HCT116 (cell line): ENCODE measurements around the gene BRD7. TPM values are rescaled to one million over a fixed set of nuclear protein-coding genes. Genes with fewer than 3 reads are reported as not detected.

Source experiments
- ATAC-seq: fragments of 200-7000 bp; cut with Tn5 transposase; 2 replicates; pipeline ENCODE4 v1.9.1; 2020; ENCODE audit warnings: mild to moderate bottlenecking, moderate library complexity
- BruUV-seq: library from RNA; stranded (reverse); fragments of 400-500 nt; replicated peaks from 2 replicates; lab custom pipeline; 2021; lab: Mats Ljungman, UMichigan
- CTCF ChIA-PET: fragments of 300-600 bp; sonication (Branson Sonifier 250); formaldehyde crosslinking; loops from one replicate; lab custom pipeline; 2021; ENCODE audit warnings: antibody characterized with exemption; lab: Charles Lee
- POLR2A ChIA-PET: fragments of 300-600, 350-600 bp; sonication (Branson Sonifier 250); formaldehyde crosslinking; loops from one replicate; lab custom pipeline; 2021; ENCODE audit warnings: antibody characterized with exemption; lab: Charles Lee
- RAD21 ChIA-PET, 2 experiments: fragments of 300-600 bp; sonication (Branson Sonifier 250); formaldehyde crosslinking; loops; one replicate each; lab custom pipeline; 2023; ENCODE audit warnings: low total read pairs in 2 of 2; ENCODE audit not compliant: uncharacterized antibody in 2 of 2, unreplicated experiment in 2 of 2, low non-redundant PET in 1 of 2; lab: Charles Lee
- DNase-seq: peaks from one replicate; pipeline ENCODE4 v3.0.0-alpha.2; 2010; ENCODE audit warnings: low read depth, low spot score
- H2AFZ ChIP-seq: fragments of 200-600 bp; shearing (Covaris generic), sonication (generic); 2 replicates; pipeline ENCODE4 v1.6.1; 2017; ENCODE audit warnings: low read depth, mixed run types, mixed read lengths, antibody characterized with exemption, low read length; ENCODE audit not compliant: poor library complexity, severe bottlenecking
- H3K27ac ChIP-seq: 2 replicates; pipeline ENCODE4 v1.5.1; 2012; ENCODE audit warnings: low read depth, low read length
- H3K27me3 ChIP-seq: fragments of 200-600 bp; sonication (generic); 2 replicates; pipeline ENCODE4 v1.6.1; 2016; ENCODE audit warnings: mixed run types, low read length, mixed read lengths; ENCODE audit not compliant: insufficient read depth
- H3K36me3 ChIP-seq, 2 experiments: fragments of 200-500 bp in 1 of 2; fragments of 200-600 bp in 1 of 2; sonication (Bioruptor generic) in 1 of 2; sonication (generic) in 1 of 2; 2 replicates each; pipeline versions ENCODE4 v1.5.1 to v1.6.1; 2014 to 2016; ENCODE audit warnings: low read length in 2 of 2, inconsistent platforms in 1 of 2, mixed read lengths in 1 of 2, mixed run types in 1 of 2; ENCODE audit not compliant: insufficient read depth in 2 of 2, control insufficient read depth in 1 of 2
- H3K4me1 ChIP-seq, 2 experiments: fragments of 200-600 bp in 1 of 2; sonication (generic) in 1 of 2; 2 replicates each; pipeline versions ENCODE4 v1.5.1 to v1.6.1; 2012 to 2017; ENCODE audit warnings: low read length in 2 of 2, inconsistent platforms in 1 of 2, mild to moderate bottlenecking in 1 of 2, mixed read lengths in 1 of 2, mixed run types in 1 of 2, moderate library complexity in 1 of 2; ENCODE audit not compliant: insufficient read depth in 2 of 2, control insufficient read depth in 1 of 2
- H3K4me2 ChIP-seq: fragments of 200-600 bp; sonication (generic); 2 replicates; pipeline ENCODE4 v1.6.1; 2017; ENCODE audit warnings: mixed run types, low read length, mixed read lengths
- H3K4me3 ChIP-seq, 2 experiments: fragments of 200-600 bp in 1 of 2; sonication (generic) in 1 of 2; replicated peaks in 1 of 2; 2 replicates each; pipeline ENCODE4 v1.5.1; 2011 to 2016; ENCODE audit warnings: low read length in 2 of 2, control low read depth in 1 of 2, low read depth in 1 of 2, mild to moderate bottlenecking in 1 of 2, mixed read lengths in 1 of 2, mixed run types in 1 of 2
- H3K79me2 ChIP-seq: fragments of 200-600 bp; sonication (generic); 2 replicates; pipeline ENCODE4 v1.6.1; 2017; ENCODE audit warnings: mild to moderate bottlenecking, mixed run types, low read length, moderate library complexity, mixed read lengths; ENCODE audit not compliant: insufficient read depth
- H3K9ac ChIP-seq: fragments of 200-600 bp; sonication (generic); 2 replicates; pipeline ENCODE4 v1.6.1; 2016; ENCODE audit warnings: low read length, mixed read lengths
- H3K9me2 ChIP-seq: fragments of 200-600 bp; sonication (generic), shearing (Covaris generic); 2 replicates; pipeline ENCODE4 v1.6.1; 2017; ENCODE audit warnings: mixed run types, mild to moderate bottlenecking, moderate library complexity; ENCODE audit not compliant: insufficient read depth
- H3K9me3 ChIP-seq, 2 experiments: fragments of 200-500 bp in 1 of 2; fragments of 200-600 bp in 1 of 2; sonication (Bioruptor generic) in 1 of 2; sonication (generic) in 1 of 2; 2 replicates each; pipeline ENCODE4 v1.6.1; 2014 to 2017; ENCODE audit warnings: low read length in 2 of 2, mixed read lengths in 2 of 2, inconsistent platforms in 1 of 2, low read depth in 1 of 2, mild to moderate bottlenecking in 1 of 2, mixed run types in 1 of 2, moderate library complexity in 1 of 2; ENCODE audit not compliant: control insufficient read depth in 1 of 2, insufficient read depth in 1 of 2
- H4K20me1 ChIP-seq: fragments of 200-600 bp; sonication (generic), shearing (Covaris generic); 2 replicates; pipeline ENCODE4 v1.6.1; 2017; ENCODE audit warnings: mixed run types, mild to moderate bottlenecking, moderate library complexity; ENCODE audit not compliant: insufficient read depth
- EGR1 ChIP-seq: IDR thresholded peaks from 2 replicates; pipeline ENCODE4 v1.6.1; 2012; ENCODE audit warnings: low read depth
- EZH2 ChIP-seq: fragments of 200-600 bp; sonication (generic); IDR thresholded peaks from 2 replicates; pipeline ENCODE4 v1.6.1; 2017; ENCODE audit warnings: antibody characterized with exemption, mixed run types
- FOSL1 ChIP-seq: IDR thresholded peaks from 2 replicates; pipeline ENCODE4 v1.6.1; 2012; ENCODE audit warnings: low read depth
- JUND ChIP-seq: IDR thresholded peaks from 2 replicates; pipeline ENCODE4 v1.6.1; 2012
- POLR2A ChIP-seq: IDR thresholded peaks from 2 replicates; pipeline ENCODE4 v1.7.0; 2011; ENCODE audit warnings: borderline replicate concordance; ENCODE audit not compliant: insufficient read depth, insufficient read length; ENCODE audit errors: extremely low read depth
- SIN3A ChIP-seq: IDR thresholded peaks from 2 replicates; pipeline ENCODE4 v1.6.1; 2012; ENCODE audit warnings: low read depth
- SRF ChIP-seq: IDR thresholded peaks from 2 replicates; pipeline ENCODE4 v1.6.1; 2012; ENCODE audit warnings: low read depth
- TCF7L2 ChIP-seq: IDR thresholded peaks from 2 replicates; pipeline ENCODE4 v1.7.0; 2011; ENCODE audit warnings: borderline replicate concordance, inconsistent platforms; ENCODE audit not compliant: insufficient read depth, insufficient read length; ENCODE audit errors: extremely low read depth
- YY1 ChIP-seq: IDR thresholded peaks from 2 replicates; pipeline ENCODE4 v1.6.1; 2011; ENCODE audit warnings: low read length, low read depth, moderate library complexity, mild to moderate bottlenecking; ENCODE audit not compliant: insufficient replicate concordance; ENCODE audit errors: extremely low read depth
- ZFX ChIP-seq: fragments of 450-650 bp; IDR thresholded peaks from 2 replicates; pipeline ENCODE4 v1.6.1; 2017
- ZNF274 ChIP-seq: fragments of 200-500 bp; sonication (Bioruptor generic); IDR thresholded peaks from 2 replicates; pipeline ENCODE4 v1.6.1; 2014; ENCODE audit warnings: mild to moderate bottlenecking, low read depth, low read length, inconsistent platforms
- intact Hi-C: fragments of 100-400 bp; cut with micrococcal nuclease; formaldehyde crosslinking; loops from 2 replicates; pipeline ENCODE4 v1.10.0; 2022
- total RNA-seq: library from RNA; stranded (reverse); gene quantifications from one replicate; pipeline ENCODE4 v1.2.1, GENCODE V29; 2021; ENCODE audit not compliant: unreplicated experiment
- TF ChIP-seq, protein P1 (sequence below), 3 experiments: fragments of 200-600 bp in 1 of 3; sonication (generic) in 1 of 3; IDR thresholded peaks in 2 of 3; conservative IDR thresholded peaks in 1 of 3; 2 replicates each; pipeline ENCODE4 v1.5.1; 2012 to 2017; ENCODE audit warnings: low read depth in 2 of 3, low read length in 2 of 3, antibody characterized with exemption in 1 of 3, borderline replicate concordance in 1 of 3, control low read depth in 1 of 3, mild to moderate bottlenecking in 1 of 3, mixed read lengths in 1 of 3, mixed run types in 1 of 3, moderate library complexity in 1 of 3; ENCODE audit not compliant: insufficient read depth in 1 of 3
- TF ChIP-seq, protein P2 (sequence below): IDR thresholded peaks from 2 replicates; pipeline ENCODE4 v1.6.1; 2012; ENCODE audit warnings: low read depth
- TF ChIP-seq, protein P3 (sequence below): IDR thresholded peaks from 2 replicates; pipeline ENCODE4 v1.6.1; 2011; ENCODE audit warnings: mild to moderate bottlenecking, low read length, moderate library complexity; ENCODE audit not compliant: insufficient replicate concordance; ENCODE audit errors: extremely low read depth

BRD7 gene
- total RNA-seq, 1 experiment from 2014 or later: 85.4 TPM

DNA sequence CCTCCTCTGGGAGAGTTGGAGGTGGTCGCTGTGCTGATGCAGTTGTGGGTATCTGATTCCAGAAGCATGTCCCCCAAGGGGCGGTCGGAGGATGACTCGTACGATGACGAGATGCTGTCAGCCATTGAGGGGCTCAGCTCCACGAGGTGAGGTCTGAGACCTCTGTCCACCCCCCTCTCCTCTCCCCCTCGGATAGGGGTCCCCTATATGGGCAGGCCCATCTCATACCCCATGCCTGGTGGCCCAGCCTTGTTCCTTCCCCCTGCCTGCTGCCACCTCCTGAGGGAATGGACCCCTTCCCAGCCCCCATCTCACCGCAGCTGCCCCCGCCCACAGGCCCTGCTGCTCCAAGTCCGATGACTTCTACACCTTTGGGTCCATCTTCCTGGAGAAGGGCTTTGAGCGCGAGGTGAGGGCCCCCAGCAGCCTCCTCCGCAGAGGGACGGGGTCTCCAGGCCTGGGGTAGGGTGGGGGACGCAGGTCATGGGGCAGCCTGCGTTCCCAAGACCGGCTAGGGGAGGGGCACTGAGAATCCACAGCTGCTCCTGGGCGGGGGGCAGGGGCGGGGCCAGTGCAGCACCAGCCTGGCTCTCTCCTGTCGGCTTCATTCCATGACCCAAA, 63.2 kb downstream of the BRD7 start:
- Histone ChIP-seq H2AFZ (no peak overlapping the region), H3K36me3 (no peaks in the 10 kb centered on the region), H3K27me3 (no peaks in the 10 kb centered on the region), H3K4me1 (peaks cover 0 to 13% of the 10 kb centered on the region in 2 experiments; a peak in 2 of 4 replicates), H3K9me2 (no peaks in the 10 kb centered on the region), H4K20me1 (no peaks in the 10 kb centered on the region), H3K9ac (no peak overlapping the region), H3K4me2 (no peak overlapping the region)
- ChIA-PET CTCF (no interaction called here), RAD21 (no interaction called here)
- no TSS peak for BruUV-seq
- intact Hi-C loops: no loop called here
- ATAC-seq: no peak
- TF ChIP-seq, protein P1, sequence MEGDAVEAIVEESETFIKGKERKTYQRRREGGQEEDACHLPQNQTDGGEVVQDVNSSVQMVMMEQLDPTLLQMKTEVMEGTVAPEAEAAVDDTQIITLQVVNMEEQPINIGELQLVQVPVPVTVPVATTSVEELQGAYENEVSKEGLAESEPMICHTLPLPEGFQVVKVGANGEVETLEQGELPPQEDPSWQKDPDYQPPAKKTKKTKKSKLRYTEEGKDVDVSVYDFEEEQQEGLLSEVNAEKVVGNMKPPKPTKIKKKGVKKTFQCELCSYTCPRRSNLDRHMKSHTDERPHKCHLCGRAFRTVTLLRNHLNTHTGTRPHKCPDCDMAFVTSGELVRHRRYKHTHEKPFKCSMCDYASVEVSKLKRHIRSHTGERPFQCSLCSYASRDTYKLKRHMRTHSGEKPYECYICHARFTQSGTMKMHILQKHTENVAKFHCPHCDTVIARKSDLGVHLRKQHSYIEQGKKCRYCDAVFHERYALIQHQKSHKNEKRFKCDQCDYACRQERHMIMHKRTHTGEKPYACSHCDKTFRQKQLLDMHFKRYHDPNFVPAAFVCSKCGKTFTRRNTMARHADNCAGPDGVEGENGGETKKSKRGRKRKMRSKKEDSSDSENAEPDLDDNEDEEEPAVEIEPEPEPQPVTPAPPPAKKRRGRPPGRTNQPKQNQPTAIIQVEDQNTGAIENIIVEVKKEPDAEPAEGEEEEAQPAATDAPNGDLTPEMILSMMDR (IDR thresholded peaks at IDR 0.05 in 2 of 3, conservative IDR thresholded peaks at IDR 0.05 in 1 of 3; ENCODE audit: borderline replicate concordance in 1 of 3, insufficient read depth in 1 of 3, low read depth in 2 of 3, low read length in 2 of 3): no peak
- TF ChIP-seq EZH2 (no peak), ZNF274 (no peak), SIN3A (no peak), JUND (no peak), TCF7L2 (no peak), YY1 (no peak), EGR1 (no peak), POLR2A (no peak), SRF (no peak), ZFX (no peak), FOSL1 (no peak)
- TF ChIP-seq, protein P2, sequence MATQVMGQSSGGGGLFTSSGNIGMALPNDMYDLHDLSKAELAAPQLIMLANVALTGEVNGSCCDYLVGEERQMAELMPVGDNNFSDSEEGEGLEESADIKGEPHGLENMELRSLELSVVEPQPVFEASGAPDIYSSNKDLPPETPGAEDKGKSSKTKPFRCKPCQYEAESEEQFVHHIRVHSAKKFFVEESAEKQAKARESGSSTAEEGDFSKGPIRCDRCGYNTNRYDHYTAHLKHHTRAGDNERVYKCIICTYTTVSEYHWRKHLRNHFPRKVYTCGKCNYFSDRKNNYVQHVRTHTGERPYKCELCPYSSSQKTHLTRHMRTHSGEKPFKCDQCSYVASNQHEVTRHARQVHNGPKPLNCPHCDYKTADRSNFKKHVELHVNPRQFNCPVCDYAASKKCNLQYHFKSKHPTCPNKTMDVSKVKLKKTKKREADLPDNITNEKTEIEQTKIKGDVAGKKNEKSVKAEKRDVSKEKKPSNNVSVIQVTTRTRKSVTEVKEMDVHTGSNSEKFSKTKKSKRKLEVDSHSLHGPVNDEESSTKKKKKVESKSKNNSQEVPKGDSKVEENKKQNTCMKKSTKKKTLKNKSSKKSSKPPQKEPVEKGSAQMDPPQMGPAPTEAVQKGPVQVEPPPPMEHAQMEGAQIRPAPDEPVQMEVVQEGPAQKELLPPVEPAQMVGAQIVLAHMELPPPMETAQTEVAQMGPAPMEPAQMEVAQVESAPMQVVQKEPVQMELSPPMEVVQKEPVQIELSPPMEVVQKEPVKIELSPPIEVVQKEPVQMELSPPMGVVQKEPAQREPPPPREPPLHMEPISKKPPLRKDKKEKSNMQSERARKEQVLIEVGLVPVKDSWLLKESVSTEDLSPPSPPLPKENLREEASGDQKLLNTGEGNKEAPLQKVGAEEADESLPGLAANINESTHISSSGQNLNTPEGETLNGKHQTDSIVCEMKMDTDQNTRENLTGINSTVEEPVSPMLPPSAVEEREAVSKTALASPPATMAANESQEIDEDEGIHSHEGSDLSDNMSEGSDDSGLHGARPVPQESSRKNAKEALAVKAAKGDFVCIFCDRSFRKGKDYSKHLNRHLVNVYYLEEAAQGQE: no peak
- TF ChIP-seq, protein P3, sequence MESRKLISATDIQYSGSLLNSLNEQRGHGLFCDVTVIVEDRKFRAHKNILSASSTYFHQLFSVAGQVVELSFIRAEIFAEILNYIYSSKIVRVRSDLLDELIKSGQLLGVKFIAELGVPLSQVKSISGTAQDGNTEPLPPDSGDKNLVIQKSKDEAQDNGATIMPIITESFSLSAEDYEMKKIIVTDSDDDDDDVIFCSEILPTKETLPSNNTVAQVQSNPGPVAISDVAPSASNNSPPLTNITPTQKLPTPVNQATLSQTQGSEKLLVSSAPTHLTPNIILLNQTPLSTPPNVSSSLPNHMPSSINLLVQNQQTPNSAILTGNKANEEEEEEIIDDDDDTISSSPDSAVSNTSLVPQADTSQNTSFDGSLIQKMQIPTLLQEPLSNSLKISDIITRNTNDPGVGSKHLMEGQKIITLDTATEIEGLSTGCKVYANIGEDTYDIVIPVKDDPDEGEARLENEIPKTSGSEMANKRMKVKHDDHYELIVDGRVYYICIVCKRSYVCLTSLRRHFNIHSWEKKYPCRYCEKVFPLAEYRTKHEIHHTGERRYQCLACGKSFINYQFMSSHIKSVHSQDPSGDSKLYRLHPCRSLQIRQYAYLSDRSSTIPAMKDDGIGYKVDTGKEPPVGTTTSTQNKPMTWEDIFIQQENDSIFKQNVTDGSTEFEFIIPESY: no peak
- TF ChIP-seq, all 23 proteins: peak for 0
- Histone ChIP-seq H3K4me3 (no peak overlapping the region), H3K27ac (no peak overlapping the region), H3K79me2 (no peaks in the 10 kb centered on the region), H3K9me3 (no peaks in the 10 kb centered on the region)
- POLR2A ChIA-PET: no interaction called here
- DNase-seq: no peak
